AG04450 (cell line): ENCODE results near the gene HNRNPA3. TPM values are rescaled to one million over a fixed set of nuclear protein-coding genes. Genes with fewer than 3 reads are reported as not detected.

Source experiments
- CTCF ChIA-PET: fragments of 300-600, 350-600 bp; formaldehyde crosslinking; extraction: SDS; loops from one replicate; lab custom pipeline; 2022; ENCODE audit warnings: antibody characterized with exemption, inconsistent platforms; lab: Charles Lee
- POLR2A ChIA-PET: fragments of 350-600 bp; formaldehyde crosslinking; extraction: SDS; loops from one replicate; lab custom pipeline; 2021; ENCODE audit warnings: antibody characterized with exemption, inconsistent platforms; lab: Yijun Ruan, JAX
- DNase-seq: peaks from one replicate; pipeline ENCODE4 v3.0.0-alpha.2; 2011; ENCODE audit warnings: low read depth, low spot score
- H3K27ac ChIP-seq: one replicate; pipeline ENCODE4 v1.5.1; 2012; ENCODE audit warnings: low read depth, low read length, control low read depth
- H3K27me3 ChIP-seq: one replicate; pipeline ENCODE4 v1.6.0; 2012; ENCODE audit warnings: low read length; ENCODE audit not compliant: control insufficient read depth, insufficient read depth
- H3K4me3 ChIP-seq: 2 replicates; pipeline ENCODE4 v1.5.1; 2011; ENCODE audit warnings: mild to moderate bottlenecking, low read depth, low read length, control low read depth
- H3K9me3 ChIP-seq: 2 replicates; pipeline ENCODE4 v1.5.1; 2012; ENCODE audit warnings: low read length; ENCODE audit not compliant: control insufficient read depth, insufficient read depth
- CTCF ChIP-seq: IDR thresholded peaks from 2 replicates; pipeline ENCODE4 v1.5.1; 2011; ENCODE audit warnings: low read depth, low read length, control low read depth, inconsistent platforms
- polyA plus RNA-seq: library from polyadenylated mRNA; depleted of rRNA; stranded (reverse); fragments of >200 nt; gene quantifications from 2 replicates; pipeline ENCODE4 v1.2.3, GENCODE V29; 2011

HNRNPA3 gene
- polyA plus RNA-seq, 1 experiment, result 177 TPM

GRCh38 chr2:177234267-177234666, 21.7 kb downstream of the HNRNPA3 start:
- ChIA-PET POLR2A (interaction anchor here (1.0 kb wide), 1 partner anchor 30 kb away, joined by 5 read pairs; the partner anchor contains the start of gene NFE2L2), CTCF (interaction anchor here (0.6 to 10.4 kb wide), 4 partner anchors 26 to 174 kb away, joined by 3 to 69 read pairs (median 5); no protein-coding TSS in a partner anchor)
- Histone ChIP-seq H3K4me3 (no peak overlapping the region), H3K9me3 (no peaks in the 10 kb centered on the region), H3K27ac (no peak overlapping the region), H3K27me3 (no peaks in the 10 kb centered on the region)
- DNase-seq, result no peak
- no peak for TF ChIP-seq CTCF

- no peak overlapping the region for H3K27ac ChIP-seq
- no peak for TF ChIP-seq CTCF
- ChIA-PET POLR2A (no interaction called here), CTCF (no interaction called here)
- no peak overlapping the region for H3K4me3 ChIP-seq
- no peak for DNase-seq
- H3K27me3 ChIP-seq, result no peaks in the 10 kb centered on the region
- H3K9me3 ChIP-seq, result no peaks in the 10 kb centered on the region
Observed at GRCh38 chr2:177235855-177236437, 23.4 kb downstream of the HNRNPA3 start.

- Histone ChIP-seq H3K4me3 (no peak overlapping the region), H3K27ac (no peak overlapping the region), H3K9me3 (no peaks in the 10 kb centered on the region), H3K27me3 (no peaks in the 10 kb centered on the region)
- POLR2A ChIA-PET, result interaction anchor here (1.3 kb wide), 1 partner anchor 10 kb away, joined by 3 read pairs; no protein-coding TSS in a partner anchor
- DNase-seq, result no peak
- CTCF ChIA-PET, result interaction anchor here (0.7 to 4.2 kb wide), 4 partner anchors 26 to 98 kb away, joined by 3 to 20 read pairs (median 12); partner anchors contain the start of gene NFE2L2
- no peak for TF ChIP-seq CTCF
Observed at GRCh38 chr2:177237932-177238331, 25.3 kb downstream of the HNRNPA3 start.

GRCh38 chr2:177239053-177239452, 26.5 kb downstream of the HNRNPA3 start:
- POLR2A ChIA-PET, result interaction anchor here (0.7 to 2.3 kb wide), 3 partner anchors 24 to 71 kb away, joined by 6 read pairs; partner anchors contain the start of gene NFE2L2
- no peak for TF ChIP-seq CTCF
- no peak overlapping the region for H3K27ac ChIP-seq

GRCh38 chr2:177239932-177240630, 27.5 kb downstream of the HNRNPA3 start:
- H3K4me3 ChIP-seq, result no peak overlapping the region

More at GRCh38 chr2:177239053-177239452, 26.5 kb downstream of the HNRNPA3 start:
- Histone ChIP-seq H3K27me3 (no peaks in the 10 kb centered on the region), H3K4me3 (no peak overlapping the region), H3K9me3 (no peaks in the 10 kb centered on the region)
- no peak for DNase-seq
- CTCF ChIA-PET, result interaction anchor here (0.7 to 4.2 kb wide), 5 partner anchors 9 to 96 kb away, joined by 3 to 20 read pairs (median 11); partner anchors contain the start of gene NFE2L2

More at GRCh38 chr2:177239932-177240630, 27.5 kb downstream of the HNRNPA3 start:
- DNase-seq, result no peak
- ChIA-PET POLR2A (interaction anchor here (0.7 to 2.3 kb wide), 5 partner anchors 23 to 70 kb away, joined by 4 to 6 read pairs (median 6); partner anchors contain the start of gene NFE2L2), CTCF (interaction anchor here (0.7 to 4.2 kb wide), 7 partner anchors 24 to 178 kb away, joined by 3 to 20 read pairs (median 5); partner anchors contain the start of gene NFE2L2)
- Histone ChIP-seq H3K27me3 (no peaks in the 10 kb centered on the region), H3K27ac (no peak overlapping the region), H3K9me3 (no peaks in the 10 kb centered on the region)
- TF ChIP-seq CTCF, result no peak
